ENCODE data around the gene MDFI. TPM values are rescaled to one million over a fixed set of nuclear protein-coding genes. Genes with fewer than 3 reads are reported as not detected.

MDFI gene
- polyA plus RNA-seq, 1 donor from 2014 or later = 42.5 TPM

DNA sequence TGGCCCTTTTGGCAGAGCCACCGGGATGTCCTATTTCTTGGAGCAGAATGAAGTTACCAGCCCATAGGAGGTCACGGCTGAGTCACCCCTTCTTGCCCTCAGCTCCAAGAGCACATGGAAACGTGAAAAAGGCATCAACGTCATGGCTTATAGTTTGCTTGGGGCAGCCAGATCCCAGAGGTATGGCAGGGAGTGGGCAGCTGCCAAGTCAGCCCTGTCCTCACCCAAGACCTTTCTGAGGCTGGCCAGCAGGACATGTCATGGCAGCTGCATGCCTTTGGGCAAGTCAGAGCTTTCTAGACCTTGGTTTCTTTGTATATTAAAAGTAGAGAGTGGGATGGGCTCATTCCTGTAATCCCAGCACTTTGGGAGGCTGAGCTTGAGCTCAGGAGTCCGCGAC, 8.2 kb upstream of the MDFI start:
- Histone ChIP-seq H3K9me3 (ENCODE audit: low read length) (no peaks in the 10 kb centered on the region), H4K20me1 (ENCODE audit: insufficient read depth) (no peaks in the 10 kb centered on the region), H3K27ac (ENCODE audit: low read length) (no peak overlapping the region), H3K4me3 (ENCODE audit: low read length) (no peak overlapping the region), H2AFZ (ENCODE audit: low read depth, low read length) (no peak overlapping the region), H3F3A (ENCODE audit: insufficient read depth, low read length, poor library complexity, severe bottlenecking) (no peaks in the 10 kb centered on the region), H3K79me2 (replicated peaks; ENCODE audit: insufficient read depth, low read length) (no peaks in the 10 kb centered on the region), H3K4me2 (ENCODE audit: low read length) (no peak overlapping the region), H3K9ac (ENCODE audit: low read length) (no peak overlapping the region), H3K9me2 (ENCODE audit: insufficient read depth, low read length) (no peaks in the 10 kb centered on the region), H3K36me3 (ENCODE audit: insufficient read depth, low read length) (no peaks in the 10 kb centered on the region), H3K27me3 (ENCODE audit: insufficient read depth, low read depth, low read length) (peaks cover 4% of the 10 kb centered on the region)
- TF ChIP-seq MXI1 (conservative IDR thresholded peaks at IDR 0.05; ENCODE audit: poor library complexity, severe bottlenecking) (no peak), RAD21 (conservative IDR thresholded peaks at IDR 0.05) (no peak), POLR2AphosphoS5 (IDR thresholded peaks at IDR 0.05) (no peak), EP300 (conservative IDR thresholded peaks at IDR 0.05; ENCODE audit: poor library complexity, severe bottlenecking) (no peak), TAF1 (IDR thresholded peaks at IDR 0.05; ENCODE audit: low read depth) (no peak), EZH2 (IDR thresholded peaks at IDR 0.05; ENCODE audit: borderline replicate concordance, insufficient read depth, low read length, poor library complexity, severe bottlenecking) (no peak)
- TF ChIP-seq, protein P1, sequence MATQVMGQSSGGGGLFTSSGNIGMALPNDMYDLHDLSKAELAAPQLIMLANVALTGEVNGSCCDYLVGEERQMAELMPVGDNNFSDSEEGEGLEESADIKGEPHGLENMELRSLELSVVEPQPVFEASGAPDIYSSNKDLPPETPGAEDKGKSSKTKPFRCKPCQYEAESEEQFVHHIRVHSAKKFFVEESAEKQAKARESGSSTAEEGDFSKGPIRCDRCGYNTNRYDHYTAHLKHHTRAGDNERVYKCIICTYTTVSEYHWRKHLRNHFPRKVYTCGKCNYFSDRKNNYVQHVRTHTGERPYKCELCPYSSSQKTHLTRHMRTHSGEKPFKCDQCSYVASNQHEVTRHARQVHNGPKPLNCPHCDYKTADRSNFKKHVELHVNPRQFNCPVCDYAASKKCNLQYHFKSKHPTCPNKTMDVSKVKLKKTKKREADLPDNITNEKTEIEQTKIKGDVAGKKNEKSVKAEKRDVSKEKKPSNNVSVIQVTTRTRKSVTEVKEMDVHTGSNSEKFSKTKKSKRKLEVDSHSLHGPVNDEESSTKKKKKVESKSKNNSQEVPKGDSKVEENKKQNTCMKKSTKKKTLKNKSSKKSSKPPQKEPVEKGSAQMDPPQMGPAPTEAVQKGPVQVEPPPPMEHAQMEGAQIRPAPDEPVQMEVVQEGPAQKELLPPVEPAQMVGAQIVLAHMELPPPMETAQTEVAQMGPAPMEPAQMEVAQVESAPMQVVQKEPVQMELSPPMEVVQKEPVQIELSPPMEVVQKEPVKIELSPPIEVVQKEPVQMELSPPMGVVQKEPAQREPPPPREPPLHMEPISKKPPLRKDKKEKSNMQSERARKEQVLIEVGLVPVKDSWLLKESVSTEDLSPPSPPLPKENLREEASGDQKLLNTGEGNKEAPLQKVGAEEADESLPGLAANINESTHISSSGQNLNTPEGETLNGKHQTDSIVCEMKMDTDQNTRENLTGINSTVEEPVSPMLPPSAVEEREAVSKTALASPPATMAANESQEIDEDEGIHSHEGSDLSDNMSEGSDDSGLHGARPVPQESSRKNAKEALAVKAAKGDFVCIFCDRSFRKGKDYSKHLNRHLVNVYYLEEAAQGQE (IDR thresholded peaks at IDR 0.05; ENCODE audit: borderline replicate concordance) = no peak

DNA sequence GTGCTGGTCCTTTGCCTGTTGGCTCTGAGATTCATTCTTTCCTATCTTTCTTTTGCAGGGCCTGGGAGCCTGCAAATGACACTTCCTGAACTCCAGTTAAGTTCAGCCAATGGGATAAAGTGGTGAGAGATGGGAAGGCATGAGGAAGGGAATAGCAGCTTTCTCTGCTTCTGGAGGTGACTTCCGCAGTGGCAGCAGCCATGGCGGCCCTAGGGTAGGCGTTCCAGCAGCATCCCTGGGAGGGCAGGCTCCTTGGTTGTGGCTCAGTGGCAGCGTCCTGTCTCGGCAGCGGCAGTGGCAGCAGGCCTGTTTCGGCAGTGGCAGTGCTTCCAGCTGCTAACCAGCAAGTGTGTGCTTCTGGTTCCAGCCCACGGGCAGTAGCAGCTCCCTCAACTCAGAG, 7.3 kb upstream of the MDFI start:
- H3F3A ChIP-seq (ENCODE audit: insufficient read depth, low read length, poor library complexity, severe bottlenecking) = no peaks in the 10 kb centered on the region

More for the DNA sequence above, 7.3 kb upstream of the MDFI start:
- H3K79me2 ChIP-seq (replicated peaks; ENCODE audit: insufficient read depth, low read length) = no peaks in the 10 kb centered on the region
- TF ChIP-seq TAF1 (IDR thresholded peaks at IDR 0.05; ENCODE audit: low read depth) (no peak), RAD21 (conservative IDR thresholded peaks at IDR 0.05) (no peak), EP300 (conservative IDR thresholded peaks at IDR 0.05; ENCODE audit: poor library complexity, severe bottlenecking) (no peak), POLR2AphosphoS5 (IDR thresholded peaks at IDR 0.05) (no peak), SMC3 (conservative IDR thresholded peaks at IDR 0.05; ENCODE audit: poor library complexity) (no peak), MXI1 (conservative IDR thresholded peaks at IDR 0.05; ENCODE audit: poor library complexity, severe bottlenecking) (no peak), EZH2 (IDR thresholded peaks at IDR 0.05; ENCODE audit: borderline replicate concordance, insufficient read depth, low read length, poor library complexity, severe bottlenecking) (no peak)
- TF ChIP-seq, protein P1 (IDR thresholded peaks at IDR 0.05; ENCODE audit: borderline replicate concordance) = no peak
- TF ChIP-seq, protein P2, sequence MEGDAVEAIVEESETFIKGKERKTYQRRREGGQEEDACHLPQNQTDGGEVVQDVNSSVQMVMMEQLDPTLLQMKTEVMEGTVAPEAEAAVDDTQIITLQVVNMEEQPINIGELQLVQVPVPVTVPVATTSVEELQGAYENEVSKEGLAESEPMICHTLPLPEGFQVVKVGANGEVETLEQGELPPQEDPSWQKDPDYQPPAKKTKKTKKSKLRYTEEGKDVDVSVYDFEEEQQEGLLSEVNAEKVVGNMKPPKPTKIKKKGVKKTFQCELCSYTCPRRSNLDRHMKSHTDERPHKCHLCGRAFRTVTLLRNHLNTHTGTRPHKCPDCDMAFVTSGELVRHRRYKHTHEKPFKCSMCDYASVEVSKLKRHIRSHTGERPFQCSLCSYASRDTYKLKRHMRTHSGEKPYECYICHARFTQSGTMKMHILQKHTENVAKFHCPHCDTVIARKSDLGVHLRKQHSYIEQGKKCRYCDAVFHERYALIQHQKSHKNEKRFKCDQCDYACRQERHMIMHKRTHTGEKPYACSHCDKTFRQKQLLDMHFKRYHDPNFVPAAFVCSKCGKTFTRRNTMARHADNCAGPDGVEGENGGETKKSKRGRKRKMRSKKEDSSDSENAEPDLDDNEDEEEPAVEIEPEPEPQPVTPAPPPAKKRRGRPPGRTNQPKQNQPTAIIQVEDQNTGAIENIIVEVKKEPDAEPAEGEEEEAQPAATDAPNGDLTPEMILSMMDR (IDR thresholded peaks at IDR 0.05; ENCODE audit: poor library complexity, severe bottlenecking) = no peak
- H3K27me3 ChIP-seq (ENCODE audit: insufficient read depth, low read depth, low read length) = peaks cover 13% of the 10 kb centered on the region
- H3K4me3 ChIP-seq (ENCODE audit: low read length) = no peak overlapping the region
- H3K36me3 ChIP-seq (ENCODE audit: insufficient read depth, low read length) = no peaks in the 10 kb centered on the region
- no peak overlapping the region for H3K27ac ChIP-seq (ENCODE audit: low read length)
- no peaks in the 10 kb centered on the region for H3K9me2 ChIP-seq (ENCODE audit: insufficient read depth, low read length)
- H2AFZ ChIP-seq (ENCODE audit: low read depth, low read length) = no peak overlapping the region
- H4K20me1 ChIP-seq (ENCODE audit: insufficient read depth) = no peaks in the 10 kb centered on the region
- no peaks in the 10 kb centered on the region for H3K9me3 ChIP-seq (ENCODE audit: low read length)
- no peak overlapping the region for H3K4me2 ChIP-seq (ENCODE audit: low read length)
- no peak overlapping the region for H3K9ac ChIP-seq (ENCODE audit: low read length)

Measured in neural cell (in vitro differentiated cells).